Mucosa of descending colon (tissue), 3 donors: ENCODE measurements around the gene LARGE2. TPM values are rescaled to one million over a fixed set of nuclear protein-coding genes. Genes with fewer than 3 reads are reported as not detected.

Source experiments
- ATAC-seq: fragments of 200-7000 bp; cut with Tn5 transposase; one replicate; pipeline ENCODE4 v1.9.1; 2020; ENCODE audit warnings: mild to moderate bottlenecking, moderate library complexity
- DNase-seq, 3 donors: peaks; one replicate each; pipeline ENCODE4 v3.0.0-alpha.2; 2020
- H3K36me3 ChIP-seq: fragments of 200-600 bp; one replicate; pipeline ENCODE4 v1.8.0; 2021; ENCODE audit warnings: low read depth, mild to moderate bottlenecking
- H3K4me1 ChIP-seq: fragments of 200-600 bp; one replicate; pipeline ENCODE4 v1.8.0; 2021; ENCODE audit warnings: low read depth, mild to moderate bottlenecking
- H3K4me3 ChIP-seq: fragments of 200-600 bp; one replicate; pipeline ENCODE4 v1.8.0; 2021; ENCODE audit warnings: mild to moderate bottlenecking
- H3K9me3 ChIP-seq: fragments of 200-600 bp; one replicate; pipeline ENCODE4 v1.8.0; 2021; ENCODE audit warnings: mild to moderate bottlenecking
- intact Hi-C, 2 donors: fragments of 100-400 bp; cut with DNase I in 1 of 2; cut with micrococcal nuclease in 1 of 2; formaldehyde crosslinking; loops; one replicate each; pipeline versions ENCODE4 v1.11.0 to v1.11.1; 2022; cut with DNase I, micrococcal nuclease
- total RNA-seq, 3 donors: library from RNA; stranded (reverse); fragmentation: NEBNext Ultra II Directional in 2 of 3; extraction: Animal tissue kit (Norgen Biotek cat#: 25700) in 2 of 3; gene quantifications; one replicate each; pipeline versions ENCODE4 v1.2.1 to v1.2.4, GENCODE V29; 2021 to 2023
- TF ChIP-seq, protein P1 (sequence below): fragments of 200-600 bp; IDR thresholded peaks from one replicate; pipeline ENCODE4 v1.8.0; 2022; ENCODE audit warnings: antibody characterized with exemption, mild to moderate bottlenecking
- donor health status: DM: no; HTN: no; CAD: no; lungs with moderate emphysema.
- donor health status: DM: no; HTN: no; CAD: no.
- donor health status: DM: no; HTN: yes; CAD: no.

Gene LARGE2
- total RNA-seq, 3 donors from 2014 or later = 1.9 to 2.9 (median 2.3) TPM

DNA sequence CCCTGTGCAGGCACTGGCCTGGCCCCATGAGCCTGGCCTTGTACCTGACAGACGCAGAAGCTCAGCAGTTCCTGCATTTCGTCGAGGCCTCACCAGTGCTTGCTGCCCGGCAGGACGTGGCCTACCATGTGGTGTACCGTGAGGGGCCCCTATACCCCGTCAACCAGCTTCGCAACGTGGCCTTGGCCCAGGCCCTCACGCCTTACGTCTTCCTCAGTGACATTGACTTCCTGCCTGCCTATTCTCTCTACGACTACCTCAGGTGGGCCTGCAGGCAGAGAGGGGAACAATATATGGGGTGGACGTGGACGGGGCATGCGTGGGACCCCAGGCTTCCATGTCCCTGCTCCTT, 4.9 kb downstream of the LARGE2 start:
- Histone ChIP-seq H3K4me3 (no peak overlapping the region), H3K9me3 (no peaks in the 10 kb centered on the region), H3K4me1 (peaks cover 14% of the 10 kb centered on the region), H3K36me3 (no peaks in the 10 kb centered on the region)
- intact Hi-C loops = no loop called here
- TF ChIP-seq, protein P1, sequence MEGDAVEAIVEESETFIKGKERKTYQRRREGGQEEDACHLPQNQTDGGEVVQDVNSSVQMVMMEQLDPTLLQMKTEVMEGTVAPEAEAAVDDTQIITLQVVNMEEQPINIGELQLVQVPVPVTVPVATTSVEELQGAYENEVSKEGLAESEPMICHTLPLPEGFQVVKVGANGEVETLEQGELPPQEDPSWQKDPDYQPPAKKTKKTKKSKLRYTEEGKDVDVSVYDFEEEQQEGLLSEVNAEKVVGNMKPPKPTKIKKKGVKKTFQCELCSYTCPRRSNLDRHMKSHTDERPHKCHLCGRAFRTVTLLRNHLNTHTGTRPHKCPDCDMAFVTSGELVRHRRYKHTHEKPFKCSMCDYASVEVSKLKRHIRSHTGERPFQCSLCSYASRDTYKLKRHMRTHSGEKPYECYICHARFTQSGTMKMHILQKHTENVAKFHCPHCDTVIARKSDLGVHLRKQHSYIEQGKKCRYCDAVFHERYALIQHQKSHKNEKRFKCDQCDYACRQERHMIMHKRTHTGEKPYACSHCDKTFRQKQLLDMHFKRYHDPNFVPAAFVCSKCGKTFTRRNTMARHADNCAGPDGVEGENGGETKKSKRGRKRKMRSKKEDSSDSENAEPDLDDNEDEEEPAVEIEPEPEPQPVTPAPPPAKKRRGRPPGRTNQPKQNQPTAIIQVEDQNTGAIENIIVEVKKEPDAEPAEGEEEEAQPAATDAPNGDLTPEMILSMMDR = no peak
- ATAC-seq = no peak
- DNase-seq = peak in 1 of 3 donors; percentile 50

DNA sequence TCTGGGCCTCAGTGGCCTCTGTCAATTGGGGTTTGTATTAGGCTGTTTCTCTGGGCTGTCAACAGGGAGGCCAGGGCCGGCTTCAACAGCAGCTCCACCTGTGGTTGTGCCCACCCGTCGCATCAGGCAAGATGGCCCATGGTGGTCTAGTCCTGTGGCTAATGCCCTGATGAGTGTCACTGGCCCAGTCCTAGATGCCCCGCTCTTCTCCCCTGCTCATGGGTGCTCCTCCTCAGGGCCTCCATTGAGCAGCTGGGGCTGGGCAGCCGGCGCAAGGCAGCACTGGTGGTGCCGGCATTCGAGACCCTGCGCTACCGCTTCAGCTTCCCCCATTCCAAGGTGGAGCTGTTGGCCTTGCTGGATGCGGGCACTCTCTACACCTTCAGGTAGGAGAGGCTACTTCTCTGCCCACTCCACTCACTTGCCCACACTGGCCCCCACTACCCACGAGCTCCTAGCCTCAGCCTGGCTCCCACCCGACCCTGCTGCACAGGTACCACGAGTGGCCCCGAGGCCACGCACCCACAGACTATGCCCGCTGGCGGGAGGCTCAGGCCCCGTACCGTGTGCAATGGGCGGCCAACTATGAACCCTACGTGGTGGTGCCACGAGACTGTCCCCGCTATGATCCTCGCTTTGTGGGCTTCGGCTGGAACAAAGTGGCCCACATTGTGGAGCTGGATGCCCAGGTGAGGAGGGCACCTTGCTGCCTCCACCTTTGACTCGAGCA, 5.4 kb downstream of the LARGE2 start:
- ATAC-seq (no peak), DNase-seq (peak in 1 of 3 donors; percentile 47)
- peaks cover 8% of the 10 kb centered on the region for H3K4me1 ChIP-seq

DNA sequence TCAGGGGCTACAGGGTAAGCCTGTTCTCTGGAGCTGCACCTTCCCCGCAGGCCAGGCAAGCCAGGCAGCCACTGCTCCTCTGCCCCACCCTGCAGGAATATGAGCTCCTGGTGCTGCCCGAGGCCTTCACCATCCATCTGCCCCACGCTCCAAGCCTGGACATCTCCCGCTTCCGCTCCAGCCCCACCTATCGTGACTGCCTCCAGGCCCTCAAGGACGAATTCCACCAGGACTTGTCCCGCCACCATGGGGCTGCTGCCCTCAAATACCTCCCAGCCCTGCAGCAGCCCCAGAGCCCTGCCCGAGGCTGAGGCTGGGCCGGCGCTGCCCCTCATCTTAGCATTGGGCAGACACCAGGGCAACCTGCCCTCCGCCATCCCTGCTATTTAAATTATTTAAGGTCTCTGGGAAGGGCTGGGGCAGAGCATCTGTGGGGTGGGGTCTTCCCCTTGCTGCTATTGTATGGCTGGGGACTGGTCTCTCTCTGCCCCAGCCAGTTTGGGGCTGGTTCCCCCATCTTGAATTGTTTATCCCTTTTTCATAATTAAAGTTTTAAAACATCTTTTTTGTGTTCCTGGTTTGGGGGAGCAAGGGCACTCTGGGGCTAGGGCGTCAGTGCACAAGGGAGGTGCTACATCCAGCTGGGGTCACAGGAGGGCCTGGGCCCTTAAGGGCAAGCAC, 6.2 kb downstream of the LARGE2 start:
- Histone ChIP-seq H3K4me3 (no peak overlapping the region), H3K9me3 (no peaks in the 10 kb centered on the region), H3K4me1 (peaks cover 6% of the 10 kb centered on the region), H3K36me3 (no peaks in the 10 kb centered on the region)
- TF ChIP-seq, protein P1 = no peak
- intact Hi-C loops = no loop called here
- DNase-seq (peak in 1 of 3 donors; percentile 34), ATAC-seq (no peak)

More for the DNA sequence above, 5.4 kb downstream of the LARGE2 start:
- TF ChIP-seq, protein P1 = no peak
- intact Hi-C loops = no loop called here
- no peaks in the 10 kb centered on the region for H3K9me3 ChIP-seq
- no peak overlapping the region for H3K4me3 ChIP-seq
- no peaks in the 10 kb centered on the region for H3K36me3 ChIP-seq

GRCh38 chr11:45929486-45930030, 7.1 kb downstream of the LARGE2 start:
- Histone ChIP-seq H3K4me1 (peaks cover 6% of the 10 kb centered on the region), H3K4me3 (no peak overlapping the region), H3K36me3 (no peaks in the 10 kb centered on the region), H3K9me3 (no peaks in the 10 kb centered on the region)
- TF ChIP-seq, protein P1 = no peak
- ATAC-seq (peak; percentile 31), DNase-seq (no peak)
- intact Hi-C loops = no loop called here

DNA sequence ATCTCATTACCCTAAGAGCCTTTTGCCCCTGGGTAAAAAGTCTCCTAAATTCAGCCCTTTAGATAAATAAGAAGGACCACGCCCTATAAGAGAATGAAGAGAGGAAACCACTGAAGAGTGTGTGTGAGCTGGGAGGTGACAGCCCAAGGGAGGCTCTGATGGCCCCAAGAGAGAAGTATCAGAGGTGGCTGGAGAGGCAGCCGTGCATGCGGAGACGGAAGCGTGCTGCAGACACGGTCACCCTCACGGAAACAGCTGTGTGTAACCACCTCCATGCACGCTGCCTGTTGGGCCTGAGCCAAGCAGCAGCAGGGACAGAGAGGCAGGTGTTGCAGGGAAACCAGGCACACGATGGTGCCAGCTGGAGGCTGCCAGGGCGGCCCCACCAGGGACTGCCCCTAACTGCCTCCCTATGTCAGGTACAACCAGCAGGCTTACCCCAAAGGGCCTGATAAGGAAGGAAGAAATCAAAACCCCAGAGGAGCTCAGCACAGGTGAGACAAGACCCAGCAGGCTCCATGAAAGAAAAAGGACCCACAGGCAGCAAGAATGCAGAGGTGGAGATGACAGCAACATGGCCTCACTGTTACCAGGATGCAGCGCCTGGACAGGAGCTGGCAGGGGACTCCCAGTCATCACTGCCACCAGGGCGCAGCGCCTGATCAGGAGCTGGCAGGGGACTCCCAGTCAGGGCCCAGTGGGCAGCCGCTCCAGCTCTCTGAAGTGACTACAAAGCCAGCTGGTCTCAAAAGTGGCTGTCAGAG, 7.8 kb downstream of the LARGE2 start:
- Histone ChIP-seq H3K4me3 (no peak overlapping the region), H3K4me1 (peaks cover 6% of the 10 kb centered on the region), H3K36me3 (no peaks in the 10 kb centered on the region), H3K9me3 (no peaks in the 10 kb centered on the region)
- DNase-seq (peak; percentile 66 to 91 (median 82)), ATAC-seq (peak; percentile 87)
- TF ChIP-seq, protein P1 = no peak
- intact Hi-C loops = no loop called here
